GM21723 (cell line): ENCODE measurements around the gene AP3S1.
"Not testable (repeated sequence)": the region's sequence is repeated elsewhere in the genome, so short reads cannot be mapped to it uniquely, and the experiment has no call there.

Source experiments
- ATAC-seq: cut with Tn5 transposase; IDR thresholded peaks from one replicate; pipeline ENCODE4 v1.9.1; 2021; ENCODE audit warnings: mild to moderate bottlenecking, moderate library complexity; ENCODE audit not compliant: unreplicated experiment

AP3S1 gene

DNA sequence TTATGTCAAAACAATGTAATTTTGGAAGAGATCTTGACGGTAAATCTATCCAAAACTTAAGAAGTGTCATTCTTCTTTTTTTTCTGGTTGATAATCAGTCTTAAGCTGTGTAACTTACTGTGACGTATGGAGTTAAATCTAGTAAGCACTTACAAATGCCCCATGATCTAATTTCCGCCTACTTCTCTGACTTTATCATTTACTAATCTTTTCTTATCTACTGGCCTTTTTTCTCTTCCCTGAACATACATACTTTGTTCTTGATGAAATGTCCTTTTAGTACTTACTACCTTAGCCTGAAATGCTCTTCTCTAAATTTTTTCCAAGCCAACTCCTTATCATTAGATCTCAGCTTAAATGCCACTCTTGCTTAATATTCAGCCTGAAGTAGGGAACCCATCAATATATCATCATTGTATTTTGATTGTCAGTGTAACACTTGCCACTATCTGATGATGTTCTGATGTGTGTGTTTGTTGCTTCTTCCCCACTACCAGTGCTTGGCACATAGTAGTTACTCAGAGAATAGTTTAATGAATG, 27.6 kb downstream of the AP3S1 start:
- no peak for ATAC-seq

DNA sequence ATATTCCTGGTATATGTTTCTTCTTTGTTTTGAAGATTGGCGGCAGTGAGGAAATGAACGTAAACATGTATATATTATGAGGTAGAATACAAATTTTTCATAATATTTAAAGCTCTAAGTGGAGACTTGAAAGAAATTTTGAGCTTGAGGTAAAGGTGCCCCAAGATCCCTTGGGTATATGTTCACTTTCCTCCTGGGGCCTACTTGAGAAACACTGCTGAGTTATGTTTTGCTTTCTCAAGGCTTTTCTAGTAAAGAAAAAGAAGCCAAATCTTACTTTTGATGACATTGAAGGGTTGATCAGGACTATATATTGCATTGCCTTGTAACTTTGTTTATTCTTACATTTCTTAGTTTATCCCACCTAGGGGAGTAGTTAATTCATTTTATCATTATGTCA, 30.7 kb downstream of the AP3S1 start:
- no peak for ATAC-seq

DNA sequence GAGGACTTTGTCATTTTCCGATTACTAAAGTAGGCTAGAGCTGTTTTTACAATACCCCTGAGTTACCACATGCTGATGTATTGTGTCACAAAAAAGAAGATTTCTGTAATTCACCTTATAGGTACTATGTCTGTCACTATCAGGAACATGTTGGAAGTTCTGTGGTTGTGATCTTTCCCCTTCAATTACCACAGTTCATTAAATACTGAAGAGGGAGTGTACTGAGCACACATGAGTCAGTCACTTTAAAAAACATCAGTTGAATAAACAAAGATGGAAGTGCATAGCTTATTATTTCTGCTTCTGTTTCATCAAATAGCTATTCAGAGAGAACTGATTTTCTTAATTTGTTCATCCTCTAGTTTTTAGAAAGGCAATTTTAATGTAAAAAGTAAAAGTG, 31.7 kb downstream of the AP3S1 start:
- ATAC-seq = no peak

DNA sequence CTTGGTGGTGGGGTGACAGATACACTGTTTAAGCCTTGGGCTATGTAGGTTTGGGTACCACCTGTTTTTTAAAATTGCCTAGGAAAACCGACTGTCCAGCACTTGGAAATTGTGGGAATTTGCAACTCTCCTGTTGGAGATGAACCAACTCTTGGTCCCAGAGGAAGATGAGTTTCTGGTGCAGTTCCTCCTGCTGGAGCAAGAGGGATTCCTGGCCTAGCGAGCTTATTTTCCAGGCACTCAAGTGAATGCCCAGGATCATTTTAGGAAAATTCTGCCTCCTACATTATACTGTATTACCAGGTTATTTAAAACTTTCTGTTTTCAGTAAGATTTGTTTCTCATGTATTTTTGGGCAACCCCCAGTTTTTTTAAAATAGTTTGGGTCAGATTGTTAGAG, 33.7 kb downstream of the AP3S1 start:
- ATAC-seq = no peak

DNA sequence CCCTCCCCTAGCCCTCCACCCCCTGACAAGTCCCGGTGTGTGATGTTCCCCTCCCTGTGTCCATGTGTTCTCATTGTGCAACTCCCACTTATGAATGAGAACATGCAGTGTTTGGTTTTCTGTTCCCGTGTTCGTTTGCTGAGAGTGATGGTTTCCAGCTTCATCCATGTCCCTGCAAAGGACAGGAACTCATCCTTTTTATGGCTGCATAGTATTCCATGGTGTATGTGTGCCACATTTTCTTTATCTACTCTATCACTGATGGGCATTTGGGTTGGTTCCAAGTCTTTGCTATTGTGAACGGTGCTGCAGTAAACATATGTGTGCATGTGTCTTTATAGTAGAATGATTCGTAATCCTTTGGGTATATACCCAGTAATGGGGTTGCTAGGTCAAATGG, 35.6 kb downstream of the AP3S1 start:
- not testable (repeated sequence) for ATAC-seq

DNA sequence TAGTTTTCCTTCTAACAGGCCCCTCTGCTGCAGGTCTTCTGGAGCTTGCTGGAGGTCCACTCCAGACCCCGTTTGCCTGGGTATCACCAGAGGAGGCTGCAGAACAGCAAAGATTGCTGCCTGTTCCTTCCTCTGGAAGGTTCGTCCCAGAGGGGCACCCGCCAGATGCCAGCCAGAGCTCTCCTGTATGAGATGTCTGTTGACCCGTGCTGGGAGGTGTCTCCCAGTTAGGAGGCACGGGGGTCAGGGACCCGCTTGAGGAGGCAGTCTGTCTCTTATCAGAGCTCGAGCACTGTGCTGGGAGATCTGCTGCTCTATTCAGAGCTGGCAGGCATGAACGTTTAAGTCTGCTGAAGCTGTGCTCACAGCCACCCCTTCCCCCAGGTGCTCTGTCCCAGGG, 40.7 kb downstream of the AP3S1 start:
- ATAC-seq = not testable (repeated sequence)

DNA sequence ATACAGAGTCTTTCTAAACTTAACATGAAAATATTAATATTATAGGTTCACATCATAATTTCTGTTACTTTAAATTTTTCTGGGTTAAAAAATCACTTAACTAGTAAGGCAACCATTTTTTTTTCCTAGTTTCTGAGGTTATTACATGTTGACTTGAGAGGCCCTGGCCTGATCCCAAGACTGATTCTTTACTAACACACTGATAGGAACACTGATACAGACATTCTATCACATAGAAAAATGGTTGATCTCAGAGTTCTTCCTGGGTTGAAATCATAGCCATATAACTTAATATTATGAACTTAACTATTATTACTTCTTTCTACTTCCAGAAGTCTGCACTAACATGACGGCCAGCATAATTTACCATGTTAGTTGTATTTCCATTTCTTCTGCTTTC, 43.0 kb downstream of the AP3S1 start:
- no peak for ATAC-seq

DNA sequence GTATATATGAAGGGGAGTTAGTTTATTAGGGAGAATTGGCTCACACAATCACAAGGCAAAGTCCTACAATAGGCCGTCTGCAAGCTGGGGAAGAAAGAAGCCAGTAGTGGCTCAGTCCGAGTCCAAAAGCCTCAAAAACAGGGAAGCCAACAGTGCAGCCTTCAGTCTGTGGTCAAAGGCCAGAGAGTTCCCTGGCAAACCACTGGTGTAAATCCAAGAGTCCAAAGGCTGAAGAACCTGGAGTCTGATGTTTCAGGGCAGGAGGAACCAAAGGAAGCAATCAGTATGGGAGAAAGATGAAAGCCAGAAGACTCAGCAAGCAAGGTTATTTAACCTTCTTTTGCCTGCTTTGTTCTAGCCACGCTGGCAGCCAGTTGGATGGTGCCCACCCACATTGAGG, 43.5 kb downstream of the AP3S1 start:
- ATAC-seq = not testable (repeated sequence)

DNA sequence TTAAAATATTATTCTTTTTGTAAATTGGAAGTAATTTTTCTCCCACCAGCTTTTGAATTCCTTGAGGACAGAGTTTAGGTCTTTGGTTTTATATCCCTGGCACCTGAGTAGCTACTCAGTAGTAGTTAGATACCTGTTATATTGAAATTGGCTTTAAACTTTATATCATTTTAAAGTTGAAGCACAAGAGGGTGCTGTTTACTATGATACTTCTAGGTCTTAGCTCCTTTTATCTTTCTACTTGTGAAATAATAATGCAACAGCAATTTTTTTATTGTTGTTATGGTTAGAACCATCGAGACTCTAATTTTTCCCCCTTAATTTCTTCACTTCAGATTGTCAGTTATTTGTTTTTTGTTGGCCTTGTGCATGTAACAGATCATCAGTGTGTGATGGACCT, 46.3 kb downstream of the AP3S1 start:
- ATAC-seq = no peak

DNA sequence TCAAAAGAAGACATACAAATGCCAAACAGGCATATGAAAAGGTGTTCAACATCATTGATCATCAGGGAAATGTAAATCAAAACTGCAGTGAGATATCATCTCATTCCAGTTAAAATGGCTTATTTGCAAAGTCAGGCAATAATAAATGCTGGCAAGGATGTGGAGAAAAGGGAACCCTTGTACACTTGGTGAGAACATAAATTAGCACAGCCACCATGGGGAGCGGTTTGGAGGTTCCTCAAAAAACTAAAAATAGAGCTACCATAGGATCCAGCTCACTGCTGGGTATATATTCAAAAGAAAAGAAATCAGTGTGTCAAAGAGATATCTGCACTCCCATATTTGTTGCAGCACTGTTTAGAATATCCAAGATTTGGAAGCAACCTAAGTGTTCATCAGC, 50.3 kb downstream of the AP3S1 start:
- ATAC-seq = no peak

DNA sequence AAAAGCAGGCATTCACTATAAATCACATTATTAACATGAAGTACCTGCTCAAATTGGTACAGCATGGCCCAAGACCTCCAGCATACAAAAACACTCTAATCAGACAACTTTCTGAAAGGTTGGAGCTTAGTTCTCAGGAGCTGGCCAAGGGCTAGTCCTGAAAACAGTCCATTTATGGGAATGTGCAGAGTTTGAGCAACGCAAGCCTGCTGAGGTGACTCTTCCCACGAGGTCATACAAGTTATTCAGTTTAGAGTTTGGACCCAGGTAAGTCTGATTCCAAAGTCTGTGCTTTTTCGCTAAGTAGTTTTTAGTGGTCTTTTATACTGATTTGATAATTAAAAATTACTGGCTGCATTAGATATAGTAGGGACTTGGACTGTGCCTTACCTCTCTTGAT, 52.6 kb downstream of the AP3S1 start:
- ATAC-seq = no peak

DNA sequence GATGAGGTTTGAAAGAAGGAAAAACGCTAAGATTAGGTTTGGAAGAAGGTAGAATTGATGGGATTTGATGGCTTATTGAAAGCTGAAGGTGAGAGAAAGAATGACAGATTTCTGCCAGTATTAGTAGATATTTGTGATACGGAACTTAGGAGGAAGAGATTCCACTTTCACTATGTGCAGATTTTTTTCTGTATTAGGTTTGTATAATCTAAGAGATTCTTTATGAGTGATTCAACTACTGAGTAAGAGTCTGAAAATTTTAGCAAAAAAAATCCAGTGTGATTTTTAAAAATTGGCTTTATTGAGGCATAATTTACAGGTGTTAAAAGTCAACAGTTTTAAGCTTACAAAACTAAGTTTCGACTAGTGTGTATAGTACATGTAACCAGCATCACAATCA, 54.1 kb downstream of the AP3S1 start:
- ATAC-seq = no peak

DNA sequence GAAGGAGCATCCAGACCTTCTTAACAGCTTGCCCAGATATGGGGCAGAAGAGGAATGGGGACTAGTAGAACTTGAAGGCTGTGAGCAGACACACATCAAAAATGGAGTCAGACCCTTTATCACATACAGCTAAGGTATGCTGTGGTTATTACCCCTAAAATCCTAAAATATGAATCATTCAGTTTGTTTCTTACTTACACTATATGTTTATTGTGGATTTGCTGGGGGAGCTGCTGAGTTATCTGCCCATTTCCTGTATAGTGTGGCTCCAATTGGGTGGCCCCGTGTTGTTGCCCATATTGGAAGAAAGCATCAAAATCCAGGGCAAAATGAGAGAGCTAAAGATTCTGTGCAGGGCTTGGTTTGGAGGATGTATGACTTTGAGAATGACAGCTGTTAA, 56.9 kb downstream of the AP3S1 start:
- ATAC-seq = no peak

DNA sequence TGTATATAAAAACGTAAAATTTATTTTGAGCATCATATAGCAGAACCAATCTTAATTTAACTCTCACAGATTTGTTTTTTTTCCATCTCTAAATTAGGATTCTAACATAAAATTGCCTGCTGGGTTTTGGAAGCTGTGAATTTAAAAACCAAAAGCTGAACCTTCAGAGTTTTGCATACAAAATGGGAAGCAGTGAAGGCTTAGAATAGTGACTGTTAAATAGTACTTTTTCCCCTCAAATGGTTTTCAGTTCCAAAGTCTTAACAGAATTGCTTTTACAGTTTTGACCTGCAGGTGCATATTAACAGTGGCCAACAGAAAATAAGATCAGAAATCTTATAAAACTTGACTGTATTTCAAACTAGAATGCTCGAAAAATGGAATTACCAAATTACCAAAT, 65.4 kb downstream of the AP3S1 start:
- ATAC-seq = no peak

DNA sequence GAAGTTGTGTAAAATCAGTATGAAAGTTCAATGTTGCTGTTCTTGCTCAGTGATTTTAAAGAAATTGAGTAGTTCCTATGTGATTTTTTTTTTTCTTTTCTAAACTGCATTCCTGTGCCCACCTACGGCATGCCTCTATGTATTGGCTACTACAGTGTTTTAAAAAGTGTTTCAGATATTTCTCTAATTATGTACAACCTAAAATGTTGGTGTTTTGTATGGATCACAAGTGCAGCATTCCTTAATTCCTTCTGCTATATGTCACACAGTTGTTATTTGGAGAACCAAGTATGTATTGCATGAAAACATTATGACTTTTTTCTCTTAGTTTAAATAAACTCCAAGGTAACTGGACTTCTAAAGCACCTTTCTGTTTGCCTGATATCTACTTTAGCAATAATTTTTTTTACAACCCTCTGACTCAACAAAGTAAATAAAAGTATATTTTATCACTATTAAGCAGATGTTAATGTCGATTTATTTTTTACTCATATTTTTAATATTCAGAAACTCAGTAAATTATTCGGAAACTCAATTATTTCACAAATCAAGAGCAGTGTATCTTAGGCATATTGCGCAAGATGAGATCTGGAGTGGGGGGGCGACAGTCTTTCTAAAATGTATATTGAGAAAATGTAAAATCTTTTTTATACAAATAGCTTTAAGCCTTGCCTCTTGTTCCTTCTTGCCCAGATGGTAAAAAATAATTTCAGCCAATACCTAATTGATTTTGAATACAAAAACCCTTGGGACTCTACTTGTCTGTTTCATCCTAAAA, 72.1 kb downstream of the AP3S1 start:
- ATAC-seq = not testable (repeated sequence)

DNA sequence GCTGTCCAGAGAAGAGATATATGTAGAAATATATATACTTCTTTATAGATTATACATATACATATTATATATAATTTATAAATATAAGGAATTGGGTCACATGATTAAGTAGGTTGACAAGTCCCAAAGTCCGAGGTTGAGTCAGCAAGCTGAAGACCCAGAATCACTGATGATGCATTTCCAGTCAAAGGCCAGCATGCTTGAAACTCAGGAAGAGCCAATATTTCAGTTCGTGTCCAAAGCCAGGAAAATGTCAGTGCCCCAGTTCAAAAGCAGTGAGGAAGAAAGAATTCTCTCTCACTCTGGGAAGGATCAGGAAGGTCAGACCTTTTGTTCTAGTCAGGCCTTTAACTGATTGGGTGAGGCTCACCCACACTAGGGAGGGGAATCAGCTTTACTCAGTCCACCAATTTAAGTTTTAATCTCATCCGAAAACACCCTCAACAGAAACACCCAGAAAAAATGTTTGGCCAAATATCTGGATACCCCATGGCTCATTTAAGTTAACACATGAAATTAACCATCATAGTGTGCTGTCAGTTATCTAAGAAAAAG, 78.5 kb downstream of the AP3S1 start:
- ATAC-seq = no peak

DNA sequence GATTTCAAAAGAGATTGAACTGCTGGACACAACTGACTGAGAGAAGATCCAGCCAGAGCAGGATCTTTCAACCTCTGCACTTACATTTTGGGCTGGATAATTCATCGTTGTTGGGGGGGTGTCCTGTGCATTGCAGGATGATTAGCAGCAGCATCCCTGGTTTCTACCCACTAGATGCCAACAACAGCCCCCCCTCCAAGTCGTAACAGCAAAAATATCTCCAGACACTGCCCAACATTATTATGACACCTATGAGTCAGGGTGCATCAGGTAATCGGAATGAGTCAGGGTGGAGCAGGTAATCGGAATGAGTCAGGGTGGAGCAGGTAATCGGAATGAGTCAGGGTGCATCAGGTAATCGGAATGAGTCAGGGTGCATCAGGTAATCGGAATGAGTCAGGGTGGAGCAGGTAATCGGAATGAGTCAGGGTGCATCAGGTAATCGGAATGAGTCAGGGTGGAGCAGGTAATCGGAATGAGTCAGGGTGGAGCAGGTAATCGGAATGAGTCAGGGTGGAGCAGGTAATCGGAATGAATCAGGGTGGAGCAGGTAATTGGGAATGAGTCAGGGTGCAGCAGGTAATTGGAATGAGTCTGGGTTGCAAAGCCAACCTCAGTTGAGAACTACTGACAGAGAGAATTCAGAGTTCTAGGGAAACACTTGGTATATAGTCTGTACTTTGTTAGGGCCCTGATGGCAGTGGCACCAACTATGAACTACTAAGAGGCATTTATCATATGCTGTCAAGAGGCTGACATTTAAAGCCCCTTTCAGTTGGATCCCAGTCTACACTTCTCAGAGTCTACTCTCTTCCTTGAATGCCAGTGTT, 87.1 kb downstream of the AP3S1 start:
- not testable (repeated sequence) for ATAC-seq

DNA sequence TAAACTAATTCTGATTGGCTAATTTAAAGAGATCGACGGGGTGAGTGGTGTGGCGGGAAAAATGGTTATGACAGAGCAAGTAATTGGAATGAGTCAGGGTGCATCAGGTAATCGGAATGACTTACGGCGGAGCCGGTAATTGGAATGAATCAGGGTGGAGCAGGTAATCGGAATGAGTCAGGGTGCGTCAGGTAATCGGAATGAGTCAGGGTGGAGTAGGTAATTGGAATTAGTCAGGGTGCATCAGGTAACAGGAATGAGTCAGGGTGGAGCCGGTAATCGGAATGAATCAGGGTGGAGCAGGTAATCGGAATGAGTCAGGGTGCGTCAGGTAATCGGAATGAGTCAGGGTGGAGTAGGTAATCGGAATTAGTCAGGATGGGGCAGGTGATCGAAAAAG, 88.4 kb downstream of the AP3S1 start:
- ATAC-seq = not testable (repeated sequence)

DNA sequence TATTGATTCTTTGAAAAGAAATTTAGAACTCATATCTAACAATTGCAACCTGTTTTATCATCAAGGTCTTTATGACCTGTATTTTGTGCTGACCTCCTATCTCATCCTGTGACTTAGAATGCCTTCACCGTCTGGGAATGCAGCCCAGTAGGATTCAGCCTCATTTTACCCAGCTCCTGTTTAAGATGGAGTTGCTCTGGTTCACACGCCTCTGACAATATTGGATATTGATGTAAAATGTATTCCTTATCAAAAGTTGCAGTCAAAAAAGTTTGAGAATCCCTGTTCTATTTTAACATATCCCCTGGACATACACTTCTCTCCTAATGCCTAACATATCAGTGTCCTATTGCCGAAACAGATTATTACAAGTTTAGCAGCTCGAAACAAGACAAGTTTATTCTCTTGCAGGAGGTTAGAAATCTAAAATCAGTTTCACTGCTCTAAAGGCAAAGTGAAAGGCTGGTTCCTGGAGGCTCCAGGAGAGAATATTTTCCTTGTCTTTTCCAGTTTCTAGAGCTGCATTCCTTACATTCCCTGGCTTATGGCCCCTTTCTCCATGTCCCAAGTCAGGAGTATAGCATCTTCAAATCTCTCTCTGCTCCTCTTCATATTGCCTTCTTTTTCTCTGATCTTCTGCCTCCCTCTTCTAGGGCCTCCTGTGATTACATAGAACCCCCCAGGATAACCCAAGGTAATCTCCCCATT, 89.0 kb downstream of the AP3S1 start:
- ATAC-seq = no peak

DNA sequence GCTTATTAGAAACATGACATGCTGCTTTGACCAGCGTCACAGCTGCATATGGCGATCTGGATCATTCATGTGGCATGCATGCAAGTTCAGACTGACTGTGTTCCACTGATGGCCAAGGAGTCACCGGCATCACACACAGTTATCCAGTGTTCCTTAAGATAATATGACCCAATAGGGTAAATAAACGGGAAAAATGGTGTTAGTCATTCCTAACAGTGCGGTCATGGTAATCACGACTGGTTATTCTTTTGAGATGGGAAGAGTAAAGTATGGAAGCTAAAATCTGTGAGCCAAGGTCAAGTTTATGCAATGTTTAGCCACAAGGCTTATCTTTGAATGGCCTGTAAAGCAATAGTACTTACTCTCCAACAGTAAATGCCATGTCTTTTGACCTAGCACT, 91.3 kb downstream of the AP3S1 start:
- ATAC-seq = no peak

DNA sequence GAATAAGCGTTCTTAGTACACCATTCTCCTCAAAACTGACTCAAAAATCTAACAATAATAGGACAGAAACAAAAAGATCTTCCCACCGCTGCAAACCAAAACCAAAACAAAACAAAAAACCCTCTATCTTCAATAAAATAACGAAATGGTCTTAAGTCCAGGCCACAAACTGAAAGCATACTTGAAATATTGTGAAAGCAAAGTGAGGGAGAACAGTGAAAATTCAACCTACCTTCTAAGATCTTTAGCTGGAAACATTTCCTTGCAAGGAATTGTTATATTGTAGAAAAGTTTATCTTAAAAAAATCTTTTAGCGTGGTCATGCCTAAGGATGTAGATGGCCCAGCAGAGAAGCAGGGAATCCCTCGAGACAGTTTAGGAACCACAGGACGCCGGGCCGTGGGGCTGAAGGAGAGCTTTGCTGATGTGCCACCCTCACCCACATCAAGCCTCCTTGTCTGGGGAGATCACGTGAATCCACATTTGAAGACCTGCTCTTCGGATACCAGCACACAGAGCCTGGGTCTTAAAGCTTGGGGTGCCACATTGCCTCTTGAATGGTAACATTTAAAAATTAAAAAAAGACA, 92.7 kb downstream of the AP3S1 start:
- ATAC-seq = no peak
